ENCODE measurements around the gene PALLD.

Gene PALLD

GRCh38 chr4:168566726-168567125, 69.9 kb downstream of the PALLD start:
- Histone ChIP-seq H3K18ac (ENCODE audit: low read length) (no peak overlapping the region), H3K27me3 (ENCODE audit: control insufficient read depth in 3 of 3, insufficient read depth in 3 of 3, low read depth in 1 of 3, low read length in 3 of 3) (no peaks in the 10 kb centered on the region), H3K4ac (ENCODE audit: low read length) (no peak overlapping the region), H3K4me2 (ENCODE audit: insufficient read depth, low read length, poor library complexity, severe bottlenecking) (no peak overlapping the region), H2BK5ac (ENCODE audit: low read length) (no peak overlapping the region), H3K79me1 (ENCODE audit: low read depth, low read length) (no peaks in the 10 kb centered on the region), H2BK15ac (ENCODE audit: low read length) (no peak overlapping the region), H2AFZ (ENCODE audit: low read length) (no peak overlapping the region), H3K14ac (ENCODE audit: low read length) (no peak overlapping the region), H2AK5ac (ENCODE audit: low read depth, low read length) (no peak overlapping the region), H3K4me3 (ENCODE audit: low read length in 2 of 2) (no peak overlapping the region), H3K4me1 (ENCODE audit: control insufficient read depth in 2 of 2, insufficient read depth in 1 of 2, low read depth in 1 of 2, low read length in 2 of 2) (no peaks in the 10 kb centered on the region), H3K23ac (ENCODE audit: low read depth, low read length, poor library complexity) (no peak overlapping the region), H3K36me3 (replicated peaks in 1 of 2; ENCODE audit: control insufficient read depth in 2 of 2, insufficient read depth in 2 of 2, low read length in 2 of 2) (no peaks in the 10 kb centered on the region), H2BK12ac (ENCODE audit: low read length) (no peak overlapping the region), H3K9ac (ENCODE audit: low read depth, low read length, poor library complexity) (no peak overlapping the region), H3K9me3 (replicated peaks in 1 of 2; ENCODE audit: control insufficient read depth in 2 of 2, insufficient read depth in 1 of 2, low read depth in 1 of 2, low read length in 2 of 2) (no peaks in the 10 kb centered on the region), H4K91ac (ENCODE audit: low read depth, low read length, poor library complexity) (no peak overlapping the region), H4K8ac (ENCODE audit: low read depth, low read length) (no peak overlapping the region), H3K27ac (replicated peaks; ENCODE audit: low read length) (no peak overlapping the region), H2BK120ac (ENCODE audit: low read depth, low read length) (no peak overlapping the region)
- no peak for DNase-seq (ENCODE audit: low spot score)

DNA sequence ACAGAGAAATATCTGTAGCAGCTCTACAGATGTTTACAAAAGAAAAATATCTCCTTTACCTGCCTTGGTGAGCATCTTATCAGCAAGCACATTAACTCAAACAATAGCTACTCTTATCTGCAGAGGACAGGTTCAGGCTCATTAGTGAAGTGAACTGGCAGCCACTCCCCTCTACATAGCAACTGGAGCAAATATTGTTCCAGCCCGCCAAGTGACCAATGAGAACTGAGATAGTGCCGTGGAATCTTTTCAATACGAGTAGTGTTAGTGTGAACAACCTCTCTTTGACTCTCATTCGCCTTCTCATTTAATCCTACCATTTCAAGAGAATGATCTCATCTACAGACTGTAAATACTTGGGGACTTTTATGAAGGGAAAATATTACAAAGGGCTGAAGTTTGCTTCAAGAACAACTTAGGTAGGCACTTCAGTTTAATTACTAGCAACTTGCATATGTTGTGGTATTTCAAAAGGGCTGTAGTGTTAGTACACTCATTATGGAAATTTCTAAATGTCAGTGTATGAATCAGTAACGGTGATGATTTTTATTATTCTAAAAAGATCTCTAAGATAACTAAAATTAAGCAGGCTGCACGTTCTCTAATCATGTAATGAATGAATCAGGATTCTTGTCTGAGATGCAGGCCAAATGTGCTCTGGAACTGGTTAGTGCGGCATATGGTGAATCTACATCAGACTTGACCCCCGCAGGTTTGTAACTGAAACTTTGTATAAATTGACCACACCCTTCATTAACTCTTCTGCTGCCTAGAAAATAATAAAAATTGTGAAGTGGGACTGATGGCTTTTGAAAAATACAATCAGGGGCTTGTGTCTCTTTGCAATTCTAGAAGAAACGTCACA, 72.4 kb downstream of the PALLD start:
- Histone ChIP-seq H3K9me3 (replicated peaks in 1 of 2; ENCODE audit: control insufficient read depth in 2 of 2, insufficient read depth in 1 of 2, low read depth in 1 of 2, low read length in 2 of 2) (no peaks in the 10 kb centered on the region), H3K79me1 (ENCODE audit: low read depth, low read length) (no peaks in the 10 kb centered on the region), H4K8ac (ENCODE audit: low read depth, low read length) (no peak overlapping the region), H3K27ac (replicated peaks; ENCODE audit: low read length) (no peak overlapping the region), H3K14ac (ENCODE audit: low read length) (no peak overlapping the region), H3K4ac (ENCODE audit: low read length) (no peak overlapping the region), H3K18ac (ENCODE audit: low read length) (no peak overlapping the region), H2AK5ac (ENCODE audit: low read depth, low read length) (no peak overlapping the region), H3K4me2 (ENCODE audit: insufficient read depth, low read length, poor library complexity, severe bottlenecking) (no peak overlapping the region), H2BK5ac (ENCODE audit: low read length) (no peak overlapping the region), H2AFZ (ENCODE audit: low read length) (peak overlapping the region; percentile 15), H3K23ac (ENCODE audit: low read depth, low read length, poor library complexity) (no peak overlapping the region), H3K36me3 (replicated peaks in 1 of 2; ENCODE audit: control insufficient read depth in 2 of 2, insufficient read depth in 2 of 2, low read length in 2 of 2) (no peaks in the 10 kb centered on the region), H3K4me1 (ENCODE audit: control insufficient read depth in 2 of 2, insufficient read depth in 1 of 2, low read depth in 1 of 2, low read length in 2 of 2) (no peaks in the 10 kb centered on the region), H3K27me3 (ENCODE audit: control insufficient read depth in 3 of 3, insufficient read depth in 3 of 3, low read depth in 1 of 3, low read length in 3 of 3) (no peaks in the 10 kb centered on the region), H3K4me3 (ENCODE audit: low read length in 2 of 2) (no peak overlapping the region), H2BK12ac (ENCODE audit: low read length) (no peak overlapping the region), H3K9ac (ENCODE audit: low read depth, low read length, poor library complexity) (no peak overlapping the region), H2BK120ac (ENCODE audit: low read depth, low read length) (no peak overlapping the region), H4K91ac (ENCODE audit: low read depth, low read length, poor library complexity) (no peak overlapping the region), H2BK15ac (ENCODE audit: low read length) (no peak overlapping the region)
- DNase-seq (ENCODE audit: low spot score): no peak
- WGBS, 2 donors (ENCODE audit: extremely low coverage in 2 of 2, insufficient read length in 2 of 2, insufficient replicate concordance in 1 of 2): no CpG with 5 or more reads among the region's 9 CpGs

DNA sequence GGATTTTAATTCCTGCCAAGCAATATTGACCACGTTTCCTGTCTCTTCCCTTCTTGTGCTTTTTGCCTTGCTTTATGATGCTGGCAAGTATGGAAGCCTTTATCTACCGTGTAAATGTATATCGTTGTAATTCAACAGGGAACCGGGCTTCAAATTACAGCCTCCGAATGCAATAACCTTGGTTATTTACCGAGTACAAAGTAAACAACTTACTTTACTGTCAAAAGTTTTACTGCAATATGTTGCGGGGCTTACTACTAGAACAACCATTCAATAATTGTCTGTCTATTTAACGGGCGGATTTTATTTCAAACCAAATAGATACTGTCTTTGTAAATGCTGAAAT, 73.1 kb downstream of the PALLD start:
- H3K4me2 ChIP-seq (ENCODE audit: insufficient read depth, low read length, poor library complexity, severe bottlenecking): no peak overlapping the region
- no peak overlapping the region for H4K91ac ChIP-seq (ENCODE audit: low read depth, low read length, poor library complexity)
- no peaks in the 10 kb centered on the region for H3K36me3 ChIP-seq (replicated peaks in 1 of 2; ENCODE audit: control insufficient read depth in 2 of 2, insufficient read depth in 2 of 2, low read length in 2 of 2)
- DNase-seq (ENCODE audit: low spot score): no peak
- no peak overlapping the region for H2BK120ac ChIP-seq (ENCODE audit: low read depth, low read length)
- no peak overlapping the region for H3K27ac ChIP-seq (replicated peaks; ENCODE audit: low read length)
- H3K9me3 ChIP-seq (replicated peaks in 1 of 2; ENCODE audit: control insufficient read depth in 2 of 2, insufficient read depth in 1 of 2, low read depth in 1 of 2, low read length in 2 of 2): no peaks in the 10 kb centered on the region
- no peak overlapping the region for H2BK5ac ChIP-seq (ENCODE audit: low read length)
- no peak overlapping the region for H3K9ac ChIP-seq (ENCODE audit: low read depth, low read length, poor library complexity)
- no peak overlapping the region for H3K23ac ChIP-seq (ENCODE audit: low read depth, low read length, poor library complexity)
- no peaks in the 10 kb centered on the region for H3K4me1 ChIP-seq (ENCODE audit: control insufficient read depth in 2 of 2, insufficient read depth in 1 of 2, low read depth in 1 of 2, low read length in 2 of 2)
- no peak overlapping the region for H2BK12ac ChIP-seq (ENCODE audit: low read length)
- H3K14ac ChIP-seq (ENCODE audit: low read length): no peak overlapping the region
- H4K8ac ChIP-seq (ENCODE audit: low read depth, low read length): no peak overlapping the region
- H3K4ac ChIP-seq (ENCODE audit: low read length): no peak overlapping the region
- H3K27me3 ChIP-seq (ENCODE audit: control insufficient read depth in 3 of 3, insufficient read depth in 3 of 3, low read depth in 1 of 3, low read length in 3 of 3): no peaks in the 10 kb centered on the region
- no peak overlapping the region for H3K18ac ChIP-seq (ENCODE audit: low read length)
- no peaks in the 10 kb centered on the region for H3K79me1 ChIP-seq (ENCODE audit: low read depth, low read length)
- H2BK15ac ChIP-seq (ENCODE audit: low read length): no peak overlapping the region
- H2AFZ ChIP-seq (ENCODE audit: low read length): no peak overlapping the region
- no peak overlapping the region for H3K4me3 ChIP-seq (ENCODE audit: low read length in 2 of 2)
- H2AK5ac ChIP-seq (ENCODE audit: low read depth, low read length): no peak overlapping the region
- WGBS, 2 donors (ENCODE audit: extremely low coverage in 2 of 2, insufficient read length in 2 of 2, insufficient replicate concordance in 1 of 2): no CpG with 5 or more reads among the region's 9 CpGs

DNA sequence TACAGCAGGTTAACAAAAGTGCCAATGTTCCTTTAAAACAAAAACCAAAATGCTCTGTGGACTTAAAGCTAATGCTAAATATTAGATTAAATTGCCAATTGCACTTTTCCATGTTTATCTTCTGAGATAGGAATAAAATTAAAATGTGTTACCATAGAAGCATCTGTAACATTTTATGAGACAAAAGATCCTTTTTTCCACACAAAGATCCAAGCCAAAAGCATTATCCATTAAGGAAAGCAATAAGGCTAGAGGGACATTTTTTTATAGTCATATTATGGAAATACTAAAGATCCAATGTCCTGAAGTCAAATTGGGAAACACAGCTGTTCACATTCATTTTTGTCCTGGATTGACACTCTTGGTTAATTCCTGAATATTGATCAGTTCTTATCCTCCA, 73.6 kb downstream of the PALLD start:
- DNase-seq (ENCODE audit: low spot score): no peak
- Histone ChIP-seq H3K27me3 (ENCODE audit: control insufficient read depth in 3 of 3, insufficient read depth in 3 of 3, low read depth in 1 of 3, low read length in 3 of 3) (no peaks in the 10 kb centered on the region), H2BK120ac (ENCODE audit: low read depth, low read length) (no peak overlapping the region), H3K4me1 (ENCODE audit: control insufficient read depth in 2 of 2, insufficient read depth in 1 of 2, low read depth in 1 of 2, low read length in 2 of 2) (no peaks in the 10 kb centered on the region), H2BK15ac (ENCODE audit: low read length) (no peak overlapping the region), H3K18ac (ENCODE audit: low read length) (no peak overlapping the region), H3K9me3 (replicated peaks in 1 of 2; ENCODE audit: control insufficient read depth in 2 of 2, insufficient read depth in 1 of 2, low read depth in 1 of 2, low read length in 2 of 2) (no peaks in the 10 kb centered on the region), H3K4me2 (ENCODE audit: insufficient read depth, low read length, poor library complexity, severe bottlenecking) (no peak overlapping the region), H3K4me3 (ENCODE audit: low read length in 2 of 2) (no peak overlapping the region), H3K14ac (ENCODE audit: low read length) (no peak overlapping the region), H4K91ac (ENCODE audit: low read depth, low read length, poor library complexity) (no peak overlapping the region), H3K9ac (ENCODE audit: low read depth, low read length, poor library complexity) (no peak overlapping the region), H2AK5ac (ENCODE audit: low read depth, low read length) (no peak overlapping the region), H2AFZ (ENCODE audit: low read length) (no peak overlapping the region), H3K36me3 (replicated peaks in 1 of 2; ENCODE audit: control insufficient read depth in 2 of 2, insufficient read depth in 2 of 2, low read length in 2 of 2) (no peaks in the 10 kb centered on the region), H3K27ac (replicated peaks; ENCODE audit: low read length) (no peak overlapping the region), H3K23ac (ENCODE audit: low read depth, low read length, poor library complexity) (no peak overlapping the region), H2BK5ac (ENCODE audit: low read length) (no peak overlapping the region), H4K8ac (ENCODE audit: low read depth, low read length) (no peak overlapping the region), H3K4ac (ENCODE audit: low read length) (no peak overlapping the region), H2BK12ac (ENCODE audit: low read length) (no peak overlapping the region), H3K79me1 (ENCODE audit: low read depth, low read length) (no peaks in the 10 kb centered on the region)

Data from neuronal stem cell (in vitro differentiated cells).